DOHH2 (cell line): ENCODE data around the gene IGSF9B.

ENCODE experiments used
- H3F3A ChIP-seq: fragments of 200-600 bp; sonication (generic), shearing (Covaris generic); 2 replicates; pipeline ENCODE4 v1.6.0; 2016; ENCODE audit warnings: antibody characterized with exemption, mild to moderate bottlenecking; ENCODE audit not compliant: control insufficient read depth, insufficient read depth
- H3K27ac ChIP-seq: fragments of 200-600 bp; sonication (generic); 2 replicates; pipeline ENCODE4 v1.5.1; 2014; ENCODE audit warnings: low read depth, mild to moderate bottlenecking, low read length, moderate library complexity
- H3K27me3 ChIP-seq: fragments of 200-600 bp; sonication (generic); 2 replicates; pipeline ENCODE4 v1.6.1; 2014; ENCODE audit warnings: mild to moderate bottlenecking, low read length, mixed read lengths; ENCODE audit not compliant: control insufficient read depth
- H3K36me3 ChIP-seq: fragments of 200-600 bp; sonication (generic); 2 replicates; pipeline ENCODE4 v1.6.1; 2014; ENCODE audit warnings: mild to moderate bottlenecking, low read length, moderate library complexity, mixed read lengths; ENCODE audit not compliant: control insufficient read depth
- H3K4me1 ChIP-seq: fragments of 200-600 bp; sonication (generic); 2 replicates; pipeline ENCODE4 v1.6.1; 2014; ENCODE audit warnings: mild to moderate bottlenecking, low read length, mixed read lengths; ENCODE audit not compliant: control insufficient read depth
- H3K4me2 ChIP-seq: fragments of 200-600 bp; sonication (generic); 2 replicates; pipeline ENCODE4 v1.6.0; 2014; ENCODE audit warnings: mild to moderate bottlenecking, low read length, moderate library complexity
- H3K4me3 ChIP-seq: fragments of 200-600 bp; sonication (generic); 2 replicates; pipeline ENCODE4 v1.5.1; 2014; ENCODE audit warnings: mild to moderate bottlenecking, low read length, mixed read lengths
- H3K79me2 ChIP-seq: fragments of 200-600 bp; sonication (generic); 2 replicates; pipeline ENCODE4 v1.6.1; 2014; ENCODE audit warnings: mild to moderate bottlenecking, low read length, mixed read lengths; ENCODE audit not compliant: control insufficient read depth
- H3K9me2 ChIP-seq: fragments of 200-600 bp; sonication (generic); replicated peaks from 2 replicates; pipeline ENCODE4 v1.6.1; 2014; ENCODE audit warnings: mild to moderate bottlenecking, low read length, mixed read lengths; ENCODE audit not compliant: control insufficient read depth
- H3K9me3 ChIP-seq: fragments of 200-600 bp; sonication (generic); 2 replicates; pipeline ENCODE4 v1.6.1; 2014; ENCODE audit warnings: antibody characterized with exemption, low read length, mixed read lengths; ENCODE audit not compliant: control insufficient read depth, insufficient read depth
- H4K20me1 ChIP-seq: fragments of 200-600 bp; sonication (generic); 2 replicates; pipeline ENCODE4 v1.6.0; 2014; ENCODE audit warnings: low read depth, mild to moderate bottlenecking, antibody characterized with exemption, low read length, moderate library complexity; ENCODE audit not compliant: control insufficient read depth, insufficient read depth
- EZH2phosphoT487 ChIP-seq: fragments of 200-600 bp; sonication (generic); IDR thresholded peaks from 2 replicates; pipeline ENCODE4 v1.6.1; 2017; ENCODE audit warnings: borderline replicate concordance, mild to moderate bottlenecking, antibody characterized with exemption, low read length, moderate library complexity, mixed read lengths
- TF ChIP-seq, protein P1 (sequence below): fragments of 200-600 bp; sonication (generic); IDR thresholded peaks from one replicate; pipeline ENCODE4 v1.5.1; 2014; ENCODE audit warnings: antibody characterized with exemption, mild to moderate bottlenecking, low read depth, low read length; ENCODE audit not compliant: poor library complexity, severe bottlenecking

The IGSF9B gene

DNA sequence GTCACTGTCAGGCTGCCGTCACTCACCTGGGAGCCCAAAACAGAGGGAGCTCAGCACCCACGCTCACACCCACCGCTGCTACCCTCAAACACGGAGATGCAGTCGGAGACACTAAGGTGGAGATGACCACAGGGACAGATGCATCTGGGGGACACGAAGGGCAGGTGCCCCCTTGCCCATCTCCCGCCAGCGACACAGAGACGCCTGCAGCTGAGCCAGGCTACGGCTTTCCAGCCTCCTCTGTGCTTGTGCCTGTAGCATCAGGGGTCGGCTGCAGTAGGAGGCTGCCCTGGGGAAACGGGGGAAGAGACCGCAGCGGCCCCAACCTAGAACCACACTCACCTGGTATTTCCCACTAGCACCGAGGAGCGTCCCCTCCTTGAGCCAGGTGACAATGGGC, 19.3 kb downstream of the IGSF9B start:
- TF ChIP-seq, protein P1, sequence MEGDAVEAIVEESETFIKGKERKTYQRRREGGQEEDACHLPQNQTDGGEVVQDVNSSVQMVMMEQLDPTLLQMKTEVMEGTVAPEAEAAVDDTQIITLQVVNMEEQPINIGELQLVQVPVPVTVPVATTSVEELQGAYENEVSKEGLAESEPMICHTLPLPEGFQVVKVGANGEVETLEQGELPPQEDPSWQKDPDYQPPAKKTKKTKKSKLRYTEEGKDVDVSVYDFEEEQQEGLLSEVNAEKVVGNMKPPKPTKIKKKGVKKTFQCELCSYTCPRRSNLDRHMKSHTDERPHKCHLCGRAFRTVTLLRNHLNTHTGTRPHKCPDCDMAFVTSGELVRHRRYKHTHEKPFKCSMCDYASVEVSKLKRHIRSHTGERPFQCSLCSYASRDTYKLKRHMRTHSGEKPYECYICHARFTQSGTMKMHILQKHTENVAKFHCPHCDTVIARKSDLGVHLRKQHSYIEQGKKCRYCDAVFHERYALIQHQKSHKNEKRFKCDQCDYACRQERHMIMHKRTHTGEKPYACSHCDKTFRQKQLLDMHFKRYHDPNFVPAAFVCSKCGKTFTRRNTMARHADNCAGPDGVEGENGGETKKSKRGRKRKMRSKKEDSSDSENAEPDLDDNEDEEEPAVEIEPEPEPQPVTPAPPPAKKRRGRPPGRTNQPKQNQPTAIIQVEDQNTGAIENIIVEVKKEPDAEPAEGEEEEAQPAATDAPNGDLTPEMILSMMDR = no peak
- TF ChIP-seq EZH2phosphoT487 = no peak
- Histone ChIP-seq H3K9me3 (no peaks in the 10 kb centered on the region), H3K27ac (no peak overlapping the region)

DNA sequence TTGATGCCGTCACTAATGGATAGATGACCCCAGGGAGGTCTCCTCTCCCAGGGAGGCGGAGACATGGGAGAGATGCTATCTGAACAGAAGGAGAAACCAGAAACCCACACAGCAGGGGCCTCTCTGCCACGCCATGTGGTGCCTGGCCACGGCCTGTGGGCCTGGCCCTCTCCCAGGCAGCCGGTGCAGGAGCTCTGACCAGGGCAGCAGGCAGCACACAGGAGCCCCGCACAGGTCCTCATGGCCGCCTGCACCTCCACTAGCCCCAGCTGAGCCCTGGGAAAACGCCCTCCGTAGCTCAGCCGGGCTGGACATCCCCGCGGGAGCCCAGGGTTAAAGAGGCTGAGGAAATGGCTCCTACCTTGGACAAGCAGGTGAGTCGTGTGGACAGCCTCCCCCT, 19.8 kb downstream of the IGSF9B start:
- H4K20me1 ChIP-seq = no peaks in the 10 kb centered on the region
- H3K27me3 ChIP-seq = no peaks in the 10 kb centered on the region
- no peaks in the 10 kb centered on the region for H3K9me3 ChIP-seq
- H3K36me3 ChIP-seq = no peaks in the 10 kb centered on the region
- TF ChIP-seq, protein P1 = no peak
- no peak for TF ChIP-seq EZH2phosphoT487
- no peak overlapping the region for H3K4me2 ChIP-seq
- H3K27ac ChIP-seq = no peak overlapping the region
- no peaks in the 10 kb centered on the region for H3K4me1 ChIP-seq
- no peak overlapping the region for H3K4me3 ChIP-seq
- no peaks in the 10 kb centered on the region for H3F3A ChIP-seq
- no peaks in the 10 kb centered on the region for H3K79me2 ChIP-seq
- no peaks in the 10 kb centered on the region for H3K9me2 ChIP-seq

More for the DNA sequence above, 19.3 kb downstream of the IGSF9B start:
- Histone ChIP-seq H3K4me1 (no peaks in the 10 kb centered on the region), H3F3A (no peaks in the 10 kb centered on the region), H3K27me3 (no peaks in the 10 kb centered on the region), H3K4me2 (no peak overlapping the region), H3K79me2 (no peaks in the 10 kb centered on the region), H4K20me1 (no peaks in the 10 kb centered on the region), H3K9me2 (no peaks in the 10 kb centered on the region), H3K36me3 (no peaks in the 10 kb centered on the region), H3K4me3 (no peak overlapping the region)

DNA sequence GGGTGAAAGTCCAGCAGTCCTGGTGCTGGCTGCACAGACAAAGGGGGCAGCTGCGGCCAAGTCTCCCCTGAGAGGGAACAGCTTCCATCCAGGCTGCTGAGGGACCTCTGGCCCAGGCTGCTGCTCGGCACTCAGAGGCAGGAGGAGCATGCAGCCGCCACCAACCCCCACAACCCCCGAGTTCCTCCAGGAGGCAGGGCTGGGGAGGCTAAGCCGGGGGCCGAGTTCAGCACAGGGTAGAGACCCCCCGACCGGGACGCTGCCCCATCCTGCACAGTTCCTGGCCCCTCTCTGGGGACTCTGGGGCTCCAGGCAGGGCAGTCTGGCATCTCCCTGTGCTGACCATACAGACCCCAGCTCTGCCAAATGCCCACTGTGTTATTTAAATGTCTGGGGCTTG, 20.2 kb downstream of the IGSF9B start:
- Histone ChIP-seq H3K79me2 (no peaks in the 10 kb centered on the region), H3K9me2 (no peaks in the 10 kb centered on the region), H3K4me2 (no peak overlapping the region), H3K4me3 (no peak overlapping the region), H3K27me3 (no peaks in the 10 kb centered on the region), H3K9me3 (no peaks in the 10 kb centered on the region), H3K4me1 (no peaks in the 10 kb centered on the region), H3F3A (no peaks in the 10 kb centered on the region), H3K36me3 (no peaks in the 10 kb centered on the region), H4K20me1 (no peaks in the 10 kb centered on the region), H3K27ac (no peak overlapping the region)
- no peak for TF ChIP-seq EZH2phosphoT487
- TF ChIP-seq, protein P1 = no peak

DNA sequence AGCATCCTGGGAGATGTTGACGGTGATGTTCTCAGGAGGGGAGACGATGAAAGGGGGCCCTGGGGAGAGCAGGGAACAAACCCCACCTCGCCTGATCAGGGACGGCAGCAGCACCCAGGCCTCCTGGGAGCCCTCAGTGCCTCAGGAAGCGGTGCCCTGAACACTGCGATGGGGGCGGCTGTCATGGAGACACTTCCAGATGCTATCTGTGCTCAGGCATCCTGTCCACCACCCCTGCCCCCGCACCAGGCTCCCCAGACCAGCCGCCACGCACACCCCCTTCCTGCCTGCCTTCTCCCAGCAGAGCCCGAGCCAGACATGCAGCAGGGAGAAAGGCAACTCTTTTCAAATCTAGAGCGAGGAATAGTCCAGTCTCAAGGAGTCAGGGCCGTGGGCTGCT, 20.6 kb downstream of the IGSF9B start:
- no peaks in the 10 kb centered on the region for H3K9me3 ChIP-seq
- H4K20me1 ChIP-seq = no peaks in the 10 kb centered on the region
- H3F3A ChIP-seq = no peaks in the 10 kb centered on the region
- TF ChIP-seq, protein P1 = no peak
- no peak for TF ChIP-seq EZH2phosphoT487
- no peak overlapping the region for H3K4me3 ChIP-seq
- H3K9me2 ChIP-seq = no peaks in the 10 kb centered on the region
- no peak overlapping the region for H3K27ac ChIP-seq
- no peaks in the 10 kb centered on the region for H3K27me3 ChIP-seq
- no peak overlapping the region for H3K4me2 ChIP-seq
- no peaks in the 10 kb centered on the region for H3K79me2 ChIP-seq
- no peaks in the 10 kb centered on the region for H3K36me3 ChIP-seq
- no peaks in the 10 kb centered on the region for H3K4me1 ChIP-seq
